GM12878 (cell line): ENCODE measurements around the gene CCDC57.

Experiments used
- CBFB ChIP-seq: IDR thresholded peaks from 2 replicates; pipeline ENCODE4 v1.6.1; 2016; ENCODE audit warnings: antibody characterized with exemption, low read depth
- CEBPB ChIP-seq, 2 experiments: fragments of 150-350 bp in 1 of 2; IDR thresholded peaks; 2 replicates each; pipeline ENCODE4 v1.6.1; 2012 to 2014; ENCODE audit warnings: low read depth in 2 of 2, low read length in 2 of 2, borderline replicate concordance in 1 of 2, inconsistent platforms in 1 of 2
- CHD2 ChIP-seq: IDR thresholded peaks from 2 replicates; pipeline ENCODE4 v1.6.1; 2011; ENCODE audit warnings: low read depth, low read length, improper control_type of control experiment, borderline replicate concordance
- EP300 ChIP-seq, 2 experiments: fragments of 150-350 bp in 1 of 2; IDR thresholded peaks; 2 replicates each; pipeline ENCODE4 v1.6.1; 2011 to 2012; ENCODE audit warnings: low read depth in 2 of 2, low read length in 2 of 2, borderline replicate concordance in 1 of 2, improper control_type of control experiment in 1 of 2, inconsistent platforms in 1 of 2; ENCODE audit not compliant: control insufficient read depth in 1 of 2
- HCFC1 ChIP-seq: fragments of 150-350 bp; IDR thresholded peaks from 2 replicates; pipeline ENCODE4 v1.6.1; 2014; ENCODE audit warnings: low read length
- HDAC6 ChIP-seq: fragments of 200-600 bp; sonication (generic); IDR thresholded peaks from one replicate; pipeline ENCODE4 v1.8.0; 2017; ENCODE audit warnings: antibody characterized with exemption; ENCODE audit not compliant: unreplicated experiment
- JUNB ChIP-seq: IDR thresholded peaks from 2 replicates; pipeline ENCODE4 v1.6.1; 2016; ENCODE audit warnings: antibody characterized with exemption, mild to moderate bottlenecking
- POLR2A ChIP-seq: IDR thresholded peaks from 2 replicates; pipeline ENCODE4 v1.6.1; 2011; ENCODE audit warnings: low read depth, mild to moderate bottlenecking, low read length
- RAD51 ChIP-seq: fragments of 450-650 bp; IDR thresholded peaks from 2 replicates; pipeline ENCODE4 v1.6.1; 2016; ENCODE audit warnings: moderate library complexity, mild to moderate bottlenecking, inconsistent platforms
- SREBF2 ChIP-seq: IDR thresholded peaks from 2 replicates; pipeline ENCODE4 v1.6.1; 2012; ENCODE audit warnings: mild to moderate bottlenecking, low read length
- SUZ12 ChIP-seq: fragments of 200-600 bp; sonication (generic); IDR thresholded peaks from one replicate; pipeline ENCODE4 v1.6.1; 2018; ENCODE audit warnings: antibody characterized with exemption, mild to moderate bottlenecking; ENCODE audit not compliant: unreplicated experiment
- TF ChIP-seq, protein P1 (sequence below), 3 experiments: IDR thresholded peaks in 2 of 3; conservative IDR thresholded peaks in 1 of 3; 2 replicates each; pipeline ENCODE4 v1.5.1; 2011; ENCODE audit warnings: low read depth in 3 of 3, low read length in 3 of 3, mild to moderate bottlenecking in 3 of 3, control low read depth in 2 of 3, moderate library complexity in 2 of 3, inconsistent platforms in 1 of 3, mixed read lengths in 1 of 3; ENCODE audit not compliant: control insufficient read depth in 2 of 3, insufficient read depth in 1 of 3; ENCODE audit errors: extremely low read depth in 1 of 3
- TF ChIP-seq, protein P2 (sequence below): fragments of 450-650 bp; formaldehyde crosslinking; IDR thresholded peaks from 2 replicates; pipeline ENCODE4 v1.4.0; 2022; ENCODE audit warnings: mild to moderate bottlenecking, moderate library complexity

DNA sequence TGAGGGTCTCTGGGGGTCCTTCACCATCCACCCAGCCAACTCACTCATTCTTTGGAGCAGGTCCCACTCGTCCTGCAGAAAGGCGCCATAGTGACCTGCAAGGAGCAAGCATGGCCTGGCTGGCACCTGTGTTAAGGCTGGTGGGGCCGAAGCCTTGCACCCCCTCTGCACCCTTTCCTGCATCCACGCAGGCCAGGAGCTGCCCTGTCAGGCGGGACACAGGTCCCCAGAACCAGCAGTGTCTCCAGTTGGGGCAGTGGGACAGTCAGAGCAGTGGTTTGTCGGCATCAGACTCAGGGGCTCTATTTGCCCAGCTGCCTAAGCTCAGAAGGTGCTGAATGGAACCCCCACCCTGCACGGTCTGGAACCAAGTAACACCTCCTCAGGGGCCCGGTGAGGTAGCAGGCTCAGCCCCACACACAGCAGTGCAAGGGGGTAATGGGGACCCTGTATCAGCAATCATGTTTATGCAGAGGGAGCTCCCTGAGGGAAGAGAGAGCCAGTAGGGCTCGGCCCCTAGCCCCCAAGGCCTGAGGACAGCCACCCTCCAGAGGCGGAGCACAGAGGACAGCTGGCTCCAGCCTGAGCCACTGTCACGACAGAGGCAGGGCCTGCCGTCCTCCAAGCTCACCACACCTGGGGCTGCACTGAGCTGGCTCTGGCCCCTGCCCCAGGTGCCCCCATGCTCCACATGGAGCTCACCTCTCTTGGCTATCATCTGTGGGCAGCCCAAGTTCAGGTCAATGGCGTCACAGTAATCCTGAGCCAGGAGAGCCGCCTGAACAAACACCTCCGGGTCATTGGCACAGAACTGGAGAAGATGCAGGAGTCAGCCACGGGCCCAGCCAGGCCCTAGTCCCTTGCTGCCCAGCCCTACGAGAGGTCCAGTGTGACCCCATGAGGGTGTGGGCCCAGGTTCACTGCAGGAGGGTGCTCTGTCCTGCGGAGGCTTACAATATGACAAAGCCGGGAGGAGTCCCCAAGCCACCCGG lies 148.9 kb downstream of the CCDC57 start:
- TF ChIP-seq HCFC1 = no peak
- TF ChIP-seq, protein P1, sequence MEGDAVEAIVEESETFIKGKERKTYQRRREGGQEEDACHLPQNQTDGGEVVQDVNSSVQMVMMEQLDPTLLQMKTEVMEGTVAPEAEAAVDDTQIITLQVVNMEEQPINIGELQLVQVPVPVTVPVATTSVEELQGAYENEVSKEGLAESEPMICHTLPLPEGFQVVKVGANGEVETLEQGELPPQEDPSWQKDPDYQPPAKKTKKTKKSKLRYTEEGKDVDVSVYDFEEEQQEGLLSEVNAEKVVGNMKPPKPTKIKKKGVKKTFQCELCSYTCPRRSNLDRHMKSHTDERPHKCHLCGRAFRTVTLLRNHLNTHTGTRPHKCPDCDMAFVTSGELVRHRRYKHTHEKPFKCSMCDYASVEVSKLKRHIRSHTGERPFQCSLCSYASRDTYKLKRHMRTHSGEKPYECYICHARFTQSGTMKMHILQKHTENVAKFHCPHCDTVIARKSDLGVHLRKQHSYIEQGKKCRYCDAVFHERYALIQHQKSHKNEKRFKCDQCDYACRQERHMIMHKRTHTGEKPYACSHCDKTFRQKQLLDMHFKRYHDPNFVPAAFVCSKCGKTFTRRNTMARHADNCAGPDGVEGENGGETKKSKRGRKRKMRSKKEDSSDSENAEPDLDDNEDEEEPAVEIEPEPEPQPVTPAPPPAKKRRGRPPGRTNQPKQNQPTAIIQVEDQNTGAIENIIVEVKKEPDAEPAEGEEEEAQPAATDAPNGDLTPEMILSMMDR (IDR thresholded peaks at IDR 0.05 in 2 of 3, conservative IDR thresholded peaks at IDR 0.05 in 1 of 3; ENCODE audit: control insufficient read depth in 2 of 3, extremely low read depth in 1 of 3, insufficient read depth in 1 of 3, low read depth in 3 of 3, low read length in 3 of 3) = no peak
- TF ChIP-seq POLR2A = no peak; the same call in 1 of the 2 replicates
- no peak for TF ChIP-seq CHD2
- TF ChIP-seq SREBF2 = no peak
- no peak for TF ChIP-seq HDAC6
- TF ChIP-seq JUNB = no peak
- no peak for TF ChIP-seq EP300 (IDR thresholded peaks at IDR 0.05; ENCODE audit: borderline replicate concordance in 1 of 2, control insufficient read depth in 1 of 2, low read depth in 2 of 2, low read length in 2 of 2)
- no peak for TF ChIP-seq CBFB
- TF ChIP-seq CEBPB (IDR thresholded peaks at IDR 0.05; ENCODE audit: borderline replicate concordance in 1 of 2, low read depth in 2 of 2, low read length in 2 of 2) = no peak
- TF ChIP-seq RAD51 = no peak
- no peak for TF ChIP-seq SUZ12
- TF ChIP-seq, protein P2, sequence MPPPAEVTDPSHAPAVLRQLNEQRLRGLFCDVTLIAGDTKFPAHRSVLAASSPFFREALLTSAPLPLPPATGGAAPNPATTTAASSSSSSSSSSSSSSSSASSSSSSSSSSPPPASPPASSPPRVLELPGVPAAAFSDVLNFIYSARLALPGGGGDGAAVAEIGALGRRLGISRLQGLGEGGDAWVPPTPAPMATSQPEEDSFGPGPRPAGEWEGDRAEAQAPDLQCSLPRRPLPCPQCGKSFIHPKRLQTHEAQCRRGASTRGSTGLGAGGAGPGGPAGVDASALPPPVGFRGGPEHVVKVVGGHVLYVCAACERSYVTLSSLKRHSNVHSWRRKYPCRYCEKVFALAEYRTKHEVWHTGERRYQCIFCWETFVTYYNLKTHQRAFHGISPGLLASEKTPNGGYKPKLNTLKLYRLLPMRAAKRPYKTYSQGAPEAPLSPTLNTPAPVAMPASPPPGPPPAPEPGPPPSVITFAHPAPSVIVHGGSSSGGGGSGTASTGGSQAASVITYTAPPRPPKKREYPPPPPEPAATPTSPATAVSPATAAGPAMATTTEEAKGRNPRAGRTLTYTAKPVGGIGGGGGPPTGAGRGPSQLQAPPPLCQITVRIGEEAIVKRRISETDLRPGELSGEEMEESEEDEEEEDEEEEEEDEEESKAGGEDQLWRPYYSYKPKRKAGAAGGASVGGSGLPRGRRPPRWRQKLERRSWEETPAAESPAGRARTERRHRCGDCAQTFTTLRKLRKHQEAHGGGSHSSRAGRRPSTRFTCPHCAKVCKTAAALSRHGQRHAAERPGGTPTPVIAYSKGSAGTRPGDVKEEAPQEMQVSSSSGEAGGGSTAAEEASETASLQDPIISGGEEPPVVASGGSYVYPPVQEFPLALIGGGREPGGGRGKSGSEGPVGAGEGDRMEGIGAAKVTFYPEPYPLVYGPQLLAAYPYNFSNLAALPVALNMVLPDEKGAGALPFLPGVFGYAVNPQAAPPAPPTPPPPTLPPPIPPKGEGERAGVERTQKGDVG (CRISPR knock-in tag) = no peak
